CD8-positive, alpha-beta memory T cell (primary cell): ENCODE measurements around the gene HNRNPU. TPM values are rescaled to one million over a fixed set of nuclear protein-coding genes. Genes with fewer than 3 reads are reported as not detected.

Experiments used
- CTCF ChIA-PET: fragments of 350-600 bp; sonication (Branson Sonifier 250); formaldehyde crosslinking; loops from one replicate; lab custom pipeline; 2021; ENCODE audit warnings: antibody characterized with exemption; lab: Charles Lee
- POLR2A ChIA-PET: fragments of 350-600 bp; sonication (Branson Sonifier 250); formaldehyde crosslinking; loops from one replicate; lab custom pipeline; 2021; ENCODE audit warnings: antibody characterized with exemption; lab: Charles Lee
- DNase-seq, 5 donors: peaks; one replicate each; pipeline versions ENCODE4 v3.0.0 to v3.0.0-alpha.2; 2020 to 2022; ENCODE audit warnings: mixed read lengths in 1 of 5
- H3K27ac ChIP-seq: one replicate; pipeline ENCODE4 v1.7.0; 2013; ENCODE audit warnings: low read depth, mild to moderate bottlenecking, low read length, moderate library complexity
- H3K27me3 ChIP-seq: 2 replicates; pipeline ENCODE4 v1.7.0; 2013; ENCODE audit warnings: low read length, mild to moderate bottlenecking; ENCODE audit not compliant: insufficient read depth, poor library complexity, severe bottlenecking
- H3K36me3 ChIP-seq: 2 replicates; pipeline ENCODE4 v1.7.0; 2013; ENCODE audit warnings: mild to moderate bottlenecking, low read length, moderate library complexity; ENCODE audit not compliant: insufficient read depth
- H3K4me1 ChIP-seq: 2 replicates; pipeline ENCODE4 v1.7.0; 2013; ENCODE audit warnings: mild to moderate bottlenecking, low read length, moderate library complexity; ENCODE audit not compliant: insufficient read depth
- H3K4me3 ChIP-seq: 2 replicates; pipeline ENCODE4 v1.7.0; 2013; ENCODE audit warnings: mild to moderate bottlenecking, low read length
- H3K9me3 ChIP-seq: 2 replicates; pipeline ENCODE4 v1.7.0; 2013; ENCODE audit warnings: mild to moderate bottlenecking, low read length
- H3K27ac Mint-ChIP-seq, 8 donors: one replicate each; pipeline ENCODE4 v1.8.0; 2020 to 2021; ENCODE audit warnings: mixed read lengths in 8 of 8, mild to moderate bottlenecking in 6 of 8, inconsistent platforms in 3 of 8, moderate library complexity in 3 of 8
- H3K27me3 Mint-ChIP-seq, 2 donors: one replicate each; pipeline ENCODE4 v1.8.0; 2020 to 2021; ENCODE audit warnings: mixed read lengths in 2 of 2, mild to moderate bottlenecking in 1 of 2, moderate library complexity in 1 of 2
- H3K36me3 Mint-ChIP-seq, 3 donors: one replicate each; pipeline ENCODE4 v1.8.0; 2020 to 2021; ENCODE audit warnings: mixed read lengths in 3 of 3, inconsistent platforms in 1 of 3, mild to moderate bottlenecking in 1 of 3
- H3K4me1 Mint-ChIP-seq, 3 donors: one replicate each; pipeline ENCODE4 v1.8.0; 2020 to 2021; ENCODE audit warnings: mixed read lengths in 3 of 3, inconsistent platforms in 1 of 3, mild to moderate bottlenecking in 1 of 3
- H3K4me3 Mint-ChIP-seq, 7 donors: one replicate each; pipeline ENCODE4 v1.8.0; 2020 to 2021; ENCODE audit warnings: mixed read lengths in 7 of 7, mild to moderate bottlenecking in 6 of 7, moderate library complexity in 4 of 7, inconsistent platforms in 2 of 7
- H3K9me3 Mint-ChIP-seq, 5 donors: one replicate each; pipeline ENCODE4 v1.8.0; 2020 to 2022; ENCODE audit warnings: mixed read lengths in 5 of 5, mild to moderate bottlenecking in 3 of 5, moderate library complexity in 2 of 5, inconsistent platforms in 1 of 5
- polyA plus RNA-seq: library from polyadenylated mRNA; unstranded; fragments of 300-500 nt; fragmentation: Illumina TruSeq; gene quantifications from one replicate; pipeline ENCODE4 v1.2.3, GENCODE V29; 2021
- total RNA-seq, 2 experiments: library from RNA; stranded (reverse); gene quantifications; one replicate each; pipeline ENCODE4 v1.2.3, GENCODE V29; 2021

HNRNPU gene
- total and polyA plus RNA-seq, 3 experiments from 2014 or later = 382 to 630 (median 598) TPM

DNA sequence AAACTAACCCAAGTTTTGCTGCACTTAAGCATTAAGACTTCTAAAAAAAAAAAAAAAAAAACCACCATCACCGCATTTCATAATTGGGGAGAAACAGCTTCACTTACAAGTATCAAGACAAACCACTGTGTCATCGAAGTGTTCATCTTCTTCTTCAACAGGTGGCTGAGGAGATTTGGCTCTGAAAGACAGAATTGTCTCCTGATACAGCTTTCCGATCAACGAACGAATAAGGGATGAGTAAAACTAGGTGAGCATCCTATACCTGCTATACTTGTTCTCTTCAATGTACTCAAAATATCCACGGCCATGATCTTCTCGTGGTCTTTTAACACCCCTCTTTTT lies 2.0 kb downstream of the HNRNPU start:
- Histone ChIP-seq H3K27ac (peak overlapping the region; percentile 94), H3K4me3 (peak overlapping the region; percentile 61), H3K27me3 (no peaks in the 10 kb centered on the region), H3K36me3 (peaks cover 45% of the 10 kb centered on the region), H3K4me1 (peaks cover 64% of the 10 kb centered on the region), H3K9me3 (no peaks in the 10 kb centered on the region)
- Mint-ChIP-seq H3K36me3 (peaks cover 14 to 67% (median 29%) of the 10 kb centered on the region in 3 donors), H3K4me3 (peak overlapping the region; percentile 90 to 98 (median 91)), H3K27me3 (peaks cover 0 to 10% of the 10 kb centered on the region in 2 donors), H3K27ac (peak overlapping the region; percentile 94 to 100 (median 98)), H3K4me1 (peaks cover 52 to 72% (median 69%) of the 10 kb centered on the region in 3 donors), H3K9me3 (peaks cover 0 to 4% (median 0%) of the 10 kb centered on the region in 5 donors)
- ChIA-PET POLR2A (interaction anchor here (0.5 to 7.0 kb wide), 11 partner anchors 9 to 180 kb away, joined by 3 to 322 read pairs (median 8); partner anchors contain the start of gene COX20), CTCF (interaction anchor here (1.1 to 6.6 kb wide), 9 partner anchors 8 to 180 kb away, joined by 3 to 95 read pairs (median 8); partner anchors contain the start of gene COX20)
- DNase-seq = no peak

DNA sequence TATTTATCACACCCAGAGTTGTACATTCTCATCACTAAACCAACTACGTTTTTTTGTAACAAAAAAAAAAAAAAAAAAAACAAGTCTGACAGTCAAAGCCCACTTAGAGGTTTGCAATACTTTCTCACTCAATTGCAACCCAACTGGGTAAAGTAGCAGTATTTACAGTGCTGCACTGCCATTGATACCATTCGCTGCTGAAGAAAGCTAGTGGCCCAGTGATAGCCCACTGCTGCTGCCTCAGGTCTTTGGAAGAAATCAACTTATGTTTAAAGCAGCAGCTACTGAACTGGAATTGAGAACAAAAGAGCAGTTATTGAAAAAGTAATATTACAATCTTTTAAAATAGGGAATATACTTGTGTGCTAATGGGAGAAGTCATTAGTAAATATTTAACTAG lies 2.7 kb downstream of the HNRNPU start:
- H3K27me3 ChIP-seq = no peaks in the 10 kb centered on the region
- Mint-ChIP-seq H3K4me3 (peak overlapping the region; percentile 83 to 98 (median 91)), H3K4me1 (peaks cover 58 to 77% (median 76%) of the 10 kb centered on the region in 3 donors), H3K27ac (peak overlapping the region; percentile 68 to 100 (median 96)), H3K27me3 (peaks cover 0 to 10% of the 10 kb centered on the region in 2 donors), H3K9me3 (peaks cover 0 to 4% (median 0%) of the 10 kb centered on the region in 5 donors), H3K36me3 (peaks cover 14 to 73% (median 33%) of the 10 kb centered on the region in 3 donors)
- peak overlapping the region; percentile 61 for H3K4me3 ChIP-seq
- H3K4me1 ChIP-seq = peaks cover 67% of the 10 kb centered on the region
- H3K36me3 ChIP-seq = peaks cover 51% of the 10 kb centered on the region
- DNase-seq = no peak
- POLR2A ChIA-PET = interaction anchor here (0.7 to 7.0 kb wide), 10 partner anchors 9 to 181 kb away, joined by 3 to 322 read pairs (median 9); partner anchors contain the start of gene COX20
- no peaks in the 10 kb centered on the region for H3K9me3 ChIP-seq
- H3K27ac ChIP-seq = peak overlapping the region; percentile 94
- CTCF ChIA-PET = interaction anchor here (1.1 to 6.6 kb wide), 9 partner anchors 7 to 180 kb away, joined by 3 to 95 read pairs (median 8); partner anchors contain the start of gene COX20

- Mint-ChIP-seq H3K36me3 (peaks cover 14 to 80% (median 37%) of the 10 kb centered on the region in 3 donors), H3K9me3 (peaks cover 0 to 4% (median 0%) of the 10 kb centered on the region in 5 donors), H3K27ac (peak overlapping the region; percentile 78 to 100 (median 96)), H3K4me3 (peak overlapping the region; percentile 83 to 98 (median 91)), H3K4me1 (peaks cover 64 to 80% (median 79%) of the 10 kb centered on the region in 3 donors), H3K27me3 (peaks cover 0 to 10% of the 10 kb centered on the region in 2 donors)
- Histone ChIP-seq H3K4me3 (peak overlapping the region; percentile 61), H3K36me3 (peaks cover 57% of the 10 kb centered on the region), H3K27ac (peak overlapping the region; percentile 94), H3K9me3 (no peaks in the 10 kb centered on the region), H3K27me3 (no peaks in the 10 kb centered on the region), H3K4me1 (peaks cover 69% of the 10 kb centered on the region)
- POLR2A ChIA-PET = interaction anchor here (0.6 to 7.0 kb wide), 6 partner anchors 9 to 109 kb away, joined by 3 to 322 read pairs (median 27); partner anchors contain the start of gene COX20
- no peak for DNase-seq
- CTCF ChIA-PET = interaction anchor here (1.4 to 6.6 kb wide), 7 partner anchors 13 to 181 kb away, joined by 5 to 95 read pairs (median 8); partner anchors contain the start of gene COX20
These were observed 3.3 kb downstream of the HNRNPU start for GRCh38 chr1:244860914-244861610.

- H3K9me3 Mint-ChIP-seq = peaks cover 0 to 4% (median 0%) of the 10 kb centered on the region in 5 donors
- Histone ChIP-seq H3K36me3 (peaks cover 67% of the 10 kb centered on the region), H3K4me3 (peak overlapping the region; percentile 61), H3K27ac (no peak overlapping the region), H3K9me3 (no peaks in the 10 kb centered on the region), H3K27me3 (no peaks in the 10 kb centered on the region), H3K4me1 (peaks cover 69% of the 10 kb centered on the region)
- CTCF ChIA-PET = interaction anchor here (0.7 to 6.6 kb wide), 4 partner anchors 9 to 109 kb away, joined by 3 to 95 read pairs (median 6); partner anchors contain the start of gene COX20
- H3K27me3 Mint-ChIP-seq = peaks cover 0 to 10% of the 10 kb centered on the region in 2 donors
- H3K4me3 Mint-ChIP-seq = peak overlapping the region; percentile 83 to 98 (median 91)
- no peak for DNase-seq
- POLR2A ChIA-PET = interaction anchor here (0.9 to 7.0 kb wide), 6 partner anchors 8 to 110 kb away, joined by 3 to 322 read pairs (median 30); partner anchors contain the start of gene COX20
- peak overlapping the region; percentile 25 to 100 (median 96) for H3K27ac Mint-ChIP-seq
- peaks cover 70 to 80% (median 79%) of the 10 kb centered on the region in 3 donors for H3K4me1 Mint-ChIP-seq
- H3K36me3 Mint-ChIP-seq = peaks cover 14 to 89% (median 37%) of the 10 kb centered on the region in 3 donors
These were observed 4.3 kb downstream of the HNRNPU start for GRCh38 chr1:244860078-244860477.

GRCh38 chr1:244858357-244858756 lies 6.0 kb downstream of the HNRNPU start:
- H3K4me3 ChIP-seq = no peak overlapping the region
- H3K27me3 ChIP-seq = no peaks in the 10 kb centered on the region
- peaks cover 78% of the 10 kb centered on the region for H3K4me1 ChIP-seq
- H3K36me3 Mint-ChIP-seq = peaks cover 14 to 92% (median 47%) of the 10 kb centered on the region in 3 donors
- peak overlapping the region in 7 of 8 donors; percentile 7 to 100 (median 82) for H3K27ac Mint-ChIP-seq
- H3K36me3 ChIP-seq = peaks cover 72% of the 10 kb centered on the region
- peak overlapping the region in 3 of 7 donors; percentile 8 to 59 (median 36) for H3K4me3 Mint-ChIP-seq
- H3K4me1 Mint-ChIP-seq = peaks cover 83 to 92% (median 91%) of the 10 kb centered on the region in 3 donors
- POLR2A ChIA-PET = interaction anchor here (1.3 to 2.4 kb wide), 3 partner anchors 18 to 205 kb away, joined by 3 to 24 read pairs (median 7); partner anchors contain the start of gene COX20
- peaks cover 0 to 6% of the 10 kb centered on the region in 2 donors for H3K27me3 Mint-ChIP-seq
- no peaks in the 10 kb centered on the region for H3K9me3 ChIP-seq
- CTCF ChIA-PET = interaction anchor here (1.2 to 2.1 kb wide), 3 partner anchors 8 to 185 kb away, joined by 3 to 6 read pairs (median 3); no protein-coding TSS in a partner anchor
- H3K9me3 Mint-ChIP-seq = peaks cover 0 to 4% (median 0%) of the 10 kb centered on the region in 5 donors
- H3K27ac ChIP-seq = no peak overlapping the region
- no peak for DNase-seq

DNA sequence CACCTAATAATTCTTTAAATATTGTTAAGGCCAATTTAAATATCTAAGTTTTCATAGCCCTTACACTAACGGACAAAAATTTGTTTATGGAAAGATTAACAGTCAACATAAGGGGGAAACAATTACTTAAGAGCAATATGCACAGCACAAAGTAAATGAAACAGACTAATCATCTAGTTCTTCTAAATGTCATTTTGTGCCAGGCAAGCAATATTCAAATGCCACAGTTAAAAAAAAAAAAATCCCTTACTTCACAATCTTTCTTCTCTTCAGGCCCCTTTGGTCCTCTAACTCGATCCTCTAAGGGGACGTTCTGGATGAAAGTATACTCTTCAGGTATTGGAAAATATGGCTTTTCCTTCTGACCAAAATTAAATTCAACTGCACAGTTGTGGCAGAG lies 6.6 kb downstream of the HNRNPU start:
- Mint-ChIP-seq H3K4me1 (peaks cover 85 to 97% (median 93%) of the 10 kb centered on the region in 3 donors), H3K36me3 (peaks cover 14 to 96% (median 47%) of the 10 kb centered on the region in 3 donors), H3K27me3 (peaks cover 0 to 4% of the 10 kb centered on the region in 2 donors), H3K9me3 (peaks cover 0 to 3% (median 0%) of the 10 kb centered on the region in 5 donors), H3K27ac (peak overlapping the region; percentile 17 to 98 (median 80)), H3K4me3 (peak overlapping the region in 2 of 7 donors; percentile 3 to 14)
- ChIA-PET POLR2A (interaction anchor here (2.4 to 5.3 kb wide), 2 partner anchors 22 to 23 kb away, joined by 24 to 66 read pairs; partner anchors contain the start of gene COX20), CTCF (interaction anchor here (1.2 to 1.3 kb wide), 2 partner anchors 61 to 185 kb away, joined by 3 read pairs; no protein-coding TSS in a partner anchor)
- no peak overlapping the region for H3K4me3 ChIP-seq
- H3K36me3 ChIP-seq = peaks cover 78% of the 10 kb centered on the region
- no peak overlapping the region for H3K27ac ChIP-seq
- no peaks in the 10 kb centered on the region for H3K9me3 ChIP-seq
- DNase-seq = no peak
- peaks cover 84% of the 10 kb centered on the region for H3K4me1 ChIP-seq
- no peaks in the 10 kb centered on the region for H3K27me3 ChIP-seq

GRCh38 chr1:244854865-244855578 lies 9.3 kb downstream of the HNRNPU start:
- DNase-seq = no peak
- Mint-ChIP-seq H3K9me3 (no peaks in the 10 kb centered on the region), H3K27me3 (no peaks in the 10 kb centered on the region), H3K4me1 (peaks cover 80 to 99% (median 95%) of the 10 kb centered on the region in 3 donors), H3K4me3 (peak overlapping the region; percentile 19 to 71 (median 51)), H3K27ac (peak overlapping the region; percentile 61 to 98 (median 84)), H3K36me3 (peaks cover 9 to 98% (median 35%) of the 10 kb centered on the region in 3 donors)
- Histone ChIP-seq H3K9me3 (no peaks in the 10 kb centered on the region), H3K4me1 (peaks cover 67% of the 10 kb centered on the region), H3K27ac (no peak overlapping the region), H3K4me3 (no peak overlapping the region), H3K27me3 (no peaks in the 10 kb centered on the region), H3K36me3 (peaks cover 72% of the 10 kb centered on the region)
- CTCF ChIA-PET = interaction anchor here (1.2 to 3.0 kb wide), 3 partner anchors 8 to 20 kb away, joined by 4 to 9 read pairs (median 5); partner anchors contain the start of gene COX20
- POLR2A ChIA-PET = interaction anchor here (1.3 to 5.3 kb wide), 3 partner anchors 7 to 19 kb away, joined by 5 to 66 read pairs (median 35); partner anchors contain the start of gene COX20
